GM18502 (cell line): ENCODE measurements around the gene SLC8A2.

ENCODE experiments used
- ATAC-seq: cut with Tn5 transposase; IDR thresholded peaks from one replicate; pipeline ENCODE4 v1.9.1; 2021; ENCODE audit warnings: mild to moderate bottlenecking; ENCODE audit not compliant: unreplicated experiment, poor library complexity

The SLC8A2 gene

DNA sequence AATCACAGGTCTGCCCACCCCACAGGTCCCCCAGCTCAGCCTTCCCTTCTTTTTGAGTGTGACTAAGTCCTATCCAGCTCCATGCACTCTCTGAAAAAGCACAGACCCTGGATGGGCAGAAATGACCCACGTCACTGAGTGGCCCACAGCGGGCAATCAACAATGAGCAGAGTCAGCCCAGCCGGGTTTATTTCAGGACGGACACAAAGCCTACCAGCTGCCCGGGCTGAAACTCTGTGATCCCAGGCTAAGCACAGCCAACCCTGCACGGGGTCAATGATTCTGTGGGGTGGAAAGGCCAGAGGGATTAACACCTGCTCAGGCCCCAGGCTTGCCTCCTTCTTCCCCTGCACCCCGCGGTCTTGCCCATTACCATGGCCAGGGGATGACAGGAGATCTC lies 34.8 kb upstream of the SLC8A2 start:
- no peak for ATAC-seq

DNA sequence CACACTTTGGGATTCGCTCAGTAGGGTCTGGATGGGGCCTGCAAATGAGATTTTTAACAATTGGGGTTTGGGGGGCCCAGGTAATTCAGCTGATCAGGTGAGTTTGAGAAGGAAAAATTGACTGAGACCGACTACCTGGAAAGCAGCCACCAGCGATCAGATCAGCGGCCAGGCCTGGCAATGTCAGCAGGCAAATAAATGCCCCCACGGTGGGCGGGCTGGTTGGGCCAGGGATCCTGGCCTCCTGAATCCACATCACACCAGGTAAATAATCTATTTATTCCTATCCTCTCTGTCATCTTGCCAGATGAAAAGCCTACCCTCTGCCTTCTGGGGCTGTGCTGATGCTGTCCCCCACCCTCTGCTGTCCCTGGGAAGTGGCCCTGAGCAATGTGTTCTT lies 33.8 kb upstream of the SLC8A2 start:
- no peak for ATAC-seq

DNA sequence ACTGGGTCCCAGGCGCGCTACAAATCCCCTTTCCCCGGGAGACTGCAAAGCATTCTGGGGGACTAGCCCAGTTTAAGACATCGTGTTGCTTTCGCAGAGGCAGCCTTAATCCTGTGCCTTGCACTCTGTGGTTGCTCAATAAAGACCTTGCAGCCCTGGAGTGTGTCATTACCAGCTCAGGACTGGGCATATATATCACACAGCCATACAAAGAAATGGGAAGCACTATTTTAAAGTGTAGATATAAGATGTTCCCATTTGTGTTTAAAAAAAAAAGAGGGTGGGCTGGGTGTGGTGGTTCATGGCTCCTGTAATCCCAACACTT lies 32.1 kb upstream of the SLC8A2 start:
- no peak for ATAC-seq

DNA sequence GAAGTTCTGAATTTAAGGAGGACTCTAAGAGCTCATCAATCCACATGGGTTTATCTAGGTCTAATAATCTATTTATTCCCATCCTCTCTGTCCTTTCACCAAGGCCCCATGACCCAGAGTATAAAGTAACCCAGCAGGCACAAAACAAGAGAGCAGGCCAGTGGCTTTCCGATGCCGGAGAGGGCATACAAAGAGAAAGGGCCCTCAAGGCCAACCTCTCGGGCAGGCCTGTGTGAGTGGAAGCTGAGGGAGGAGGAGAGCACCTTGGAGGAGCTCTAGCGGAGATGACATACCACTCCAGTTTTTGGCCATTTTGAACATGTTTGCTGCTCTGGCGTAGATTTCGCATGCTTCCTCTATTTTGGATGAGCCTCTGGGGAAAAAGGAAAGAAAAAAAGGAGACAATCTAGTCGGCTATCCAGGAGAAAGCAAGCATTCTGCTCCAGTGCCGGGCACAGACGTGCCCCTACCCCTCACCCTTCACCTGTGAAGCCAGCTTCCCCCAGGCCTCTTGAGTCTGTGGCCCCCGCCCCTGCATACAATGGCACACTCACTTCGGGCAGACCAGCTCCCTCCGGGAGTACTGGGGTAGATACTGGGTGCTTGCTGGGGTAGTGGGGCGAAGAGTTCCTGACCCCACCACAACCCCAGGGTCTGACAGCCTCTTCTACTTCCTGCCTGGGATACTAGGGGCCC lies 31.6 kb upstream of the SLC8A2 start:
- no peak for ATAC-seq

DNA sequence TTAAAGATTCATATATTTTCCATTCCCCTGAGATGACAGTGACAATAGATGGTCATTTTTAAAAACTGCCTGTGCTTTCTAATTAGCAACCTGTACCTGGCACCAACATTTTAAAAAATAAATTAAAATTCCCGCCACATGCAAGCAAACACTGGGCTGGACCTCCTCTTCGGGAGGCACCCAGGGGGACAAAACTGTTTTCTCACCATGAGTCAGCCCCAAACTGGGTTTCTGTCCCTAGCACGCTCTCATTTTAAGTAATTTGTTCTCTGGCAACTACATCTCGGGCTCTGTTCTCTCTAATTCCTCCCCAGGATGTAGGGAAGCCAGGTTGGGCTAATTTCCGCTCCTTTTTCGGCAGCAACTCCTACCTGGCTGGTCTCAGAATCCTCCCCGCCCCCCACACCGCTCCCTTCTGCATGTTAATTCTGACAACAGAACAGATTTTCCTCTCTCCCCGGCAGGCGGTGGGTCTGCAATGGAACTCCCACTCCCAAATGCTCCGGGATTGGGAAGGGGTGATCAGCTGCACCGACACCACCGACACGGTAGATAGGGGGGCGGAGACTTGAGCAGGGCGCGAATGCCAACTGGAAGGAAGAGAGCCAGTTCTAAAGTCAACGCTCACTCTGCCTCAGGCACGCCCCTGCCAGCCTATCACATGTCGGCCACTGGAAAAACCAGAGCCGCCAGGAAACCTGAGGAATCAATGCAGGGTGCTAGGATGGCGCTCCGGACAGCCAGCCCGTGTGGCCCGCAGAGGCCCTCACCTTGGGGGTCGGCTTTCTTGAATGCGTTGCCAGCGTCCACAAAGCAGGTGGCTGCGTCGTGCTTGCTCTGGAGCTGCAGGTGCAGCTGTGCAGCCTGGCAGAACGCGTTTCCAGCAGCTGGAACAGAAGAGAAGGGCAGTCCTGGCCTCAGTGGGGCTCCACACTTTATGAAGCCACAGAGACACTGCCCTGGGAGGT lies 28.5 kb upstream of the SLC8A2 start:
- ATAC-seq: no peak

DNA sequence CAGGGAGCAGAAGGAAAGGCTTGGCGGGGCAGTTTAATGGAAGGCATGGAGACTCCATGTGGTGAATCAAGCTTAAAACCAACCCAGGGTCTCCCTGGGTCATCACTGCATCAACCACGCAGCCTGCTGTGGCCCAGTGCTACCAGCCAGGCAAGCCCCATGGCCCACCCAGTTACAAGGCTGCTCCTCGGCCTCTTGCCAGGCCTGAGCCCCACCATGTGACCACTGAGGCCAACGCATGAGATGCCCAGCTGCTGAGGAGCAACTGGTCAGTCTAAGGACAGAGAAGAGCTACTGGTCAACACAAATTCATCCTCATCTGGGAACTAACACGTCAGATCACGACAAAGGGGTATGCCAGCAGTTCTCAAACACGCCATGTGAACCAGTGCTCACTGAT lies 27.7 kb upstream of the SLC8A2 start:
- no peak for ATAC-seq

DNA sequence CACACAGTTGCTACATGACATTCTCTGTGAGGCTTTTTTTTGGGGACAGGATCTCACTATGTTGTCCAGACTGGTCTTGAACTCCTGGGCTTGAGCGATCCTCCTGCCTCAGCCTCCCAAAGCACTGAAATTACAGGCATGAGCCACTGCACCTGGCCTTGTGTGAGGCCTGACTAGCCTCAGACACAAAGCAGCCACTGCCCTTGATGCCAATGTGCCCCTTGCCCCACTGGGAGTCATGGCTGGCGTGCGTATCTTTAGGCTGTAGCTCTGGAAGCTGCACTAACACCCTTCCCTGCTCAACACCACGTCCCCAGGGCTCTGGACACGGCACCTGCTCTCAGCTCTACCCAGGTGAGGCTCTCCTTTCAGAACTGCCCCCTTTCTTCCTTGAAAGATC lies 26.9 kb upstream of the SLC8A2 start:
- ATAC-seq: no peak

DNA sequence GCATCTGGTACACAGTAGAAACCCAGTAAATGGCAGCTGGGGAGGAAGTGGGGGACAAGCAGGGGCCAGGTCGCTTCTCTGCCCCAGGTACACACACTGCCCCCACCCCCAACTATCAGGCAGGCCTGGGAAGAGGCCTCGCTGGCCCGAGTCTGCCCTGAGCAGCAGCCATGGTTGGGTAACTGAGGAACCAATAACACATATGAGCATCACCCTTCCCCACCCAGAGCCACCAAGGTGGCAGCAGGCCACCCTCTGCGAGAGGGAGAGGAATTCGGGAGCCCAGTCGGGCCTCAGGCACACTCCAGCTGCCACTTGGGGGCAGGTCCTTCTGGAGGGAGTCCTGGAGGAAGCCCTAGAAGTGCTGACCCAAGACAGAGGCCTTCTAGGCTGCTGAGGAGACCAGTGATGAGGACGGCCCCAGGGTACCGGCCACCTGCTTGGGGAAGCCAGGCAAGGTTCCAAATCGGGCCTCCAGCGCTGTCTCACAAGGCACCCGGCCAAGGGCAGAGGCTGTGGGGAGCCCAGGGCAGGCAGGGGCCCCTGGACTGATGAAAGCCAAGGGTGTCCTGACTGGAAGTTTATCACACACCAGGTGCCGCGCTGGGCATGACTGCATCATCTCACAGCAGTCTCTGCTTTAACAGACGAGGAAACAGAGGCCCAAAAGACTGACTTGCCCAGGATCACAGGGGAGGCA lies 26.3 kb upstream of the SLC8A2 start:
- ATAC-seq: no peak

DNA sequence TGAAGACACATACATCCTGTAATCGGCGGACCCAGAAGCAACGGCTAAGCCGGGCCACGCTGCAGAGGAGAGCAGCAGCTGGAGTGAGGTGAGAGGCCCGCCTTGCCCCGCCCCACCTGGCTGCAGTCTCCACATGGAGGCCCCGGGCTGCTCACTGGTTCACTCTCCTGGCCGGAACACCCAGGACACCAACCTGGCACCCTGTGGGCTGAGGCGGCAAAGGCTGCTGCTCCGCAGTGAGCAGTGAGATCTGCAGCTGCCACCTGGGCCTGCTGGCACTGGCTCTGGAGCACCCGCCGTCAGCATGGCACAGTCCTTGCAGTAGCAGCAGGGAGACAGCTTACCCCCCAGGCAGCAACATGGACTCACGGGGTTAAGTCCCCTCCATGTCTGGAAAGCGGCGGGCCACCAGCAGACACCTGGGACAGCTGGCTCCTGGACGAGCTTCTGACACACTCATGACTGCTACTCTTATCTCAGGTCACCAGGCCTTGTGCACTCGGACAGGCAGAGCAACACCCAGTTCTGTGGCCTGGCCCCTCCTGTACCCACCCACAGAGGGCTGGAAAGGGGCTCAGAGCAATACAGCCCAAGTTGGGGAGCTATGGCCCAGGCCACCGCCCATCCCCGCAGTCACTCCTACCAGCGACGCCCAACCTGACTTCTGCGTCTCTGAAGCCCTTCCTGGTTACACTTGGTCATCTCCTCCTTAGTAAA lies 25.5 kb upstream of the SLC8A2 start:
- no peak for ATAC-seq

DNA sequence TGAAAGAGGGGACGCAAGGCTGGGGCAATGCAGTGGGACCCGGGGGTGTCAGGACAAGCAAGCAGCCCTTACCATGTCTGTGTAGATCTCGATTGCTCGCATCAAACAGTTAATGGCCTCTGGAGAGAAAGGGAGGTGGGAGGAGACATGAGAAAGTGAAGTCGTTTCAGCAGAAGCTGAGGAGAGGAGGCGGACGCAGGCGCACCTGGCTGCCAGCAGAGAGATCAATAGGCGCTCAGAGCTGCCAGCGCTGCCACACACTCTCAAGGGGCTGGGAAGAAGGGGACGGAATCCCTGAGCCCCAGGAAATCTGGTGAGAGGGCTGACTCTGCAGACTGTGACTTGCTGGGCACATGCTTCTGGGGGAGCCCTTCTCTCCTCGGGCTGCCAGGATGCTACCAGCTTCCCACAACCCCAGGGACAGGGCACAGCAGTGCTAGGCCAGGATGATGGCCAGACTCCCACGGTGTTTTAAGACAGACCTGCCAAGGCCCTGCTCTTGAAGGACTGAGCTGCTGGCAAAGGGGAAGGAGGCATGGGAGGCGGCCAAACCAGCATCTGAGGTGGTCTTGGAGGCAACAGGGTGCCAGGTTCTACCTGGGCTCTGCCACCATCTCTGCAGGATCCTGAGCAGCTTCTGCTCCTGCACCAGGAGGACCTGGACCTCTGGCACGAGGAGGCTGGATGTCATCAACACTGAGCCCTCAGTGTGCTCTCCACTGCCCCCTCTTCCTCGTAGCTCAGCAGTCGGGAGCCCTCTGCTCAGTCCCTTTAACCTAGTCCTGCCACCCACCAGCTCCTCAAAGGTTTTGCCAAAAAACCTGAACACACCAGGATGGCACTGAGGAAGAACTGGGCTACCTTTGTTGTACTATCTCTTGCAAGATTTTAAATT lies 24.0 kb upstream of the SLC8A2 start:
- ATAC-seq: no peak

DNA sequence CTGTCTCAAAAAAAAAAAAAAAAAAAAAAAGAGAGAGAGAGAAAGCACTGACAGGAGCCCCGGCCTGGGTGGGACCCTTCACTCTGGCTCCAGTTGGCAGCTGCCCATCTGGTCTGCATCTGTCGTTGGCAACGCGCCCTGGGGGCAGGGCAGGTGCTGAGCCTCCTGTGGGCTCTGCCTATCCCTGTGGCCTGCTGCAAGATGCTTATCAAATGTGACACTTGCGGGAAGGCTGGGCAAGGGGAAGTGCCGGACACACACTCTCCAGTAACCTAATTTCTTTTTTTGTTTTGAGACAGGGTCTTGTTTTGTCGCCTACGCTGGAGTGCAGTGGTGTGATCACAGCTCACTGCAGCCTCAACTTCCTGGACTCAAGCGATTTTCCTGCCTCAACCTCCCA lies 23.0 kb upstream of the SLC8A2 start:
- ATAC-seq: no peak

DNA sequence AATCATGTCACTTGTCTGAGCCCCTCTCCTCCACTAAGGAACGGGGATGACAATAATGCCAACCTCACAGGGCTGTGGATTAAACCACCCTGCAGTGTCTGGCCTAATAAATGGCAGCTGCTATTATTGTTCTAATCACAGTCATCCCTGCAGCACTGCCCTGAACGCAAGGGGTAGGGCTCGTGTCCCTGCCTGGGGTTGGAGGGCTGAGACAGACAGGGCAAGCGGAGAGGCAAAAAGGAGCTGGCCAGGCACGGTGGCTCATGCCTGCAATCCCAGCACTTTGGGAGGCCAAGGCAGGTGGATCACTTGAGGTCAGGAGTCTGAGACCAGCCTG lies 22.5 kb upstream of the SLC8A2 start:
- no peak for ATAC-seq

DNA sequence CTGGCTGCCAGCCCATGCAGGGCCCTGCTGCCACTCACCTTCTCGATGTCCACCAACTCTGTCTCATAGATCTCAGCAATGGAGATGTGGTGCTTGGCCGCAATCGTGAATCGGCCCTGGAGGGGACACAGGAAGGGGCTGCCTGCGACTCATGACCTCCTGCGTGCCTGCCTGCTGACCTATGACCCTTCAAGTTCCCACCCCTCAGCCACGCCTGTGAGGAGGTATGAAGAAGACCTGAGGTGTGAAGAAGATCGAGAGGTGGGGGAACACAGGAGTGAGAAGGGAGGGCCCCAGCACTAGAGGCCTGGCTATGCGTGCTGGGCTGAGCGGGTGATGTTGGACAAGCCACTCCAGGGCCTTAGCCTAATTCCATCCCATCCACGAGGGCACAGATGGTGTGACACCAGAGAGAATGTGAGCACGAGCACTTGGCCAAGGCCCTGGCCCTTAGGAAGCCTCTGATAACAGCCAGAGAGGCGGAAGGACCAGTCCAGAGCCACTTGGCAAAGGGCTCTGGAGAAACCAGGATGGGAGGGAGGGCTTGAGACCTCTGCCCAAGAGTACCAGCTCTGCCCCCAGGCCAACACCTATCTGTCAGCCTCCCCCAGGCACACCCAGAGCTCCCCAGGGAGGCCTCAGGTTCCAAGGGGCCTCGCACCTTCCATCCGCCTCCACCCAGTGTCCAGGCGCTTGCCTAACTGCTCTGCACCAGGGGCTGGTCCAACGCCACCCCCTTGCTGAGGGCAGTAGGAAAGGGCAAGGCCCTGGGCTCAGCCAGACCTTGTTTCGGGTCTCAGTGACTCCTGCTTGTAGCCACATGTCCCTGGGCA lies 21.9 kb upstream of the SLC8A2 start:
- ATAC-seq: no peak

DNA sequence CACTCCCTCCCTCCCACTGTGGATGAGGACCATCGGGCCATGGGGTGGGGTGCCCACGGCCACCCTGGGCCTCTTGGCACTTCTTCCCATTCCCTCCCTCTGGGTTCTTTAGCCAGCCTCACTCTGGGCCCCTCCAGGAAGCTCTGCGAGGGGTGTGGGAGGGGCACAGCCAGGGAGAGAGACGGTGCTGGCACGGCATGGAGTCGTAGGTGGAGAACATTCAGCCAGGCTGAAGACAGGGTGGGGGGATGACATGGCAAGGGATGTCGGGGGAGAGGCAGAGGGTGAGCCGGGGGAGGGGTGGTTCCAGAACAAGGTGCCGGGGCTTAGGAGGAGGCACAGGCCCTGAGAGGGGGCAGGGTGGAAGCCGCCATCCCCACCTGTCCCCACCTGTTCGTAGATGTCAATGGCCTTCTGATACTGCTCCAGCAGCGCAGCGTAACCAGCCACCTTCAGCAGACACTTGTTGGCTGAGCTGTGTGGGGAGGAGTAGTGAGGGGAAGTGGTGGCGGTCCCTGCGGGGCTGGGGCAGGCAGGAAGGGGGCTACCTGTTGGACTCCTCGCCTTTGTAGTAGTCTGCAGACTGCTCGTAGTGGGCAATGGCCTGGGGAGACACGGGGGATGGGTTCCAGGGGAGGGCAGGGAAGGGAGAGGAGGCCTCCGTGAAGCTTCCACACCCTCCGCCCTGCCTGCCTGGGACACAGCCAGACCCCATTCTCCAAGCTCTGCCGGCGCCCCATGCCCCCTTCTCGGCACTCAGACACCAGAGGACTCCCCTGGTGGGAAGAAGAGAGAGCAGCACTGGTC lies 21.1 kb upstream of the SLC8A2 start:
- ATAC-seq: no peak

DNA sequence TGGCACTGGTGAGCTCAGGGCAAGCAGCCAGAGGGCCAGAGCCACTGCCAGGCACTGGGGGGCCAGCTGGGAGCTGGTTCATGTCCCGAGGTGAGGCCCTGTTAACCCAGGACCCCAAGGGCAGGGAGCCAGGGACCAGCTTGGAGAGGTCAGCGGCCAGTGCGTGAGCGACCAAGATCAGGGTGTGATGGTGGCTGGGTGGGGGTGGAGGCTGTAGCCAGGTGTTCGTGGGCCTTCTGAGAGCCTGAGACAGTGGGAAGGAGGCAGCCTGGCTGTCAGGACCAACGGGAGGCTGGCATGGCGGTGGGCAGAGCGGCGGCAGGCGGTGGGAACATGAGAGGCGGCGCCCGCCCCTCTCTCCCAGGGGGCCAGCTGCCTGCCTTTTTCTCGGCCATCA lies 20.4 kb upstream of the SLC8A2 start:
- ATAC-seq: no peak

DNA sequence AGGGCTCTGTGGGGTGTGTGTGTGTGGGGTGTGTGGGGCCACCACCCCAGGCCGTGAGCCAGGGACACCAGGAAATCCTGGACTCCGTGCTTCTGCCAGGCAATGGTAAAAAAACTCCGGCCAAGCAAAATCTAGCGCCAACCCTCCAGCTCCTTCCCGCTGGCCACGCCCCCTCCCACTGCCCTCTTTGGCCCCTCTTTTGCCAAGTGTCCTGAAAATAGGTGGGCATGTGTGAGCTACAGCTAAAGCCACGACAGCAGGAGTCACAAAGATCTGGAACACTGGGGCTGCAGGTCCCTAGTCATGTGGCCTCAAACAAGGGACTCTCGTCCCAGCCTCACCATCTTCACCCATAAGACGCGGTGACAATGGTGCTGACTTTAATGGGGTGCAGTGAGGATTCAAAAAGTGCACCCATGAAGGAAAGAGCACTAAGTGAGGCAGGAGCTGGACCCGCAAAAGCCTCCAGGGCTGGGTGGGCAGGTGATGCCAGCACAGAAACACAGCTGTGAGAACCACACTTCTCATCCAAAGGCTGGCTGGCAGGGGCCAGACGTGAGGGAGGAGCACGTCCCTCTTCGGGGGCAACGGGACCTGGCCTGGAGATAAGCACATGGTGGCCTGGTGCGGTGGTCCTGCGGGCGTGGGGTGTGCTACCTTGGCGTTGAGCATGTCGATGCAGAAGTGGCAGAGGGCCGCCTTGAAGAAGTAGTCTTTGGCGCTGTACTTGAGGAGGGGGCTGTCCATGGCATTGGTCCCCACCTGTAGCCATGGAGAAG lies 19.9 kb upstream of the SLC8A2 start:
- no peak for ATAC-seq

DNA sequence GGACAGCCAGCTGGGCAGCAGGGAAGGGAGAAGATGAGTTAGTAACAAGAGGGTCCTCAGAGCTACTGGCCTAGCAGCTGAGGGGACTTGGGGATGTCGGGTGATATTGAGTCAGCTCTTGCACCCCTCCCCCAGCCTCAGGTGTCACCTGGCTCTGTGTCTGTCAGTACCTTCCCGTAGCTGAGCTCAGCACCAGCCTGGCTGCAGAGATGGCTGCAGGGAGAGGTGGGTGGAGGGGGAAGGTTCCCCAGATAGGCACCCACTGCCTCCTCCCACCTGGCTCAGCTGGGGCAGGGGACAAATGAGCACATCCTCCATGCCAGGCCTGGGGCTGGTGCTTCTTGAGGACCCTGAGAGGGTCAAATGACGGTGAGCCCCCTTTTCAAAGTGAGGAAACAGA lies 19.2 kb upstream of the SLC8A2 start:
- ATAC-seq: no peak
